Fibroblast of skin of back (primary cell): ENCODE data around the gene CENPP.
"Not testable (repeated sequence)": the region's sequence is repeated elsewhere in the genome, so short reads cannot be mapped to it uniquely, and the experiment has no call there.

ENCODE experiments used
- DNase-seq: peaks from one replicate; pipeline ENCODE4 v3.0.0-alpha.2; 2013

The CENPP gene

DNA sequence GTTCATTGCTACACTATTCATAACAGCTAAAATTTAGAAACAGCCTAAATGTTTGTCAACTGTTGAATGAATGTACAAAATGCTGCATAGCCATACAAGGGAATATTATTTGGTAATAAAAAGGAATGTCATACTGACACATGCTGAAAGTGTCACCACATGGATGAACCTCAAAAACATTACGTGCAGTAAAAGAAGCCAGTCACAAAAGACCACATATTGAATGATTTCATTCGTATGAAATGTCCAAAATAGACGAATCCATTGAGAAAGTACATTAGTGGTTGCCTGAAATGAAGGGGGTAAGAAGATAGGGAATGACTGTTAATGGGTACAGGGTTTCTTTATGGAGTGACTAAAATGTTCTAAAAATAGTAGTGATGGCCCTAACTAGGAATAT lies 221.6 kb downstream of the CENPP start:
- DNase-seq = peak; percentile 59

DNA sequence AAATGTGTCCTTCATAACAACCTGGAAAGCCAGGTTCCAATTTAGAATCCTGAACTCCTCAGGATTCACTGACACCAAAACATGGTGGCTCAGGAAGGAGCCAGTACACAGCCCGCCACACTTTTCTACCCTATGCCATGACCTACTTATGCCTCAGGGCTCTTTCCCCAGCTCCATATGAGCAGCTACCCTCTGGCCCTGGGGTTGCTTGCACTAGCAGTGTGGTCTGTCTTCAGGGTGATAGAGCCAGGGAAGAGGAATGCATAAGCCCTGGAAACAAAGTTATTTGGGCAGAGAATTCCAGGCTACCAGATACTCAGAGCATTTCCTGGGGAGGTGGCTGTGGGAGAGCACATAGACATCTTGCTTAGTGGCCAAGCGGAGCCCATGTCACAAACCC lies 225.0 kb downstream of the CENPP start:
- peak; percentile 42 for DNase-seq

DNA sequence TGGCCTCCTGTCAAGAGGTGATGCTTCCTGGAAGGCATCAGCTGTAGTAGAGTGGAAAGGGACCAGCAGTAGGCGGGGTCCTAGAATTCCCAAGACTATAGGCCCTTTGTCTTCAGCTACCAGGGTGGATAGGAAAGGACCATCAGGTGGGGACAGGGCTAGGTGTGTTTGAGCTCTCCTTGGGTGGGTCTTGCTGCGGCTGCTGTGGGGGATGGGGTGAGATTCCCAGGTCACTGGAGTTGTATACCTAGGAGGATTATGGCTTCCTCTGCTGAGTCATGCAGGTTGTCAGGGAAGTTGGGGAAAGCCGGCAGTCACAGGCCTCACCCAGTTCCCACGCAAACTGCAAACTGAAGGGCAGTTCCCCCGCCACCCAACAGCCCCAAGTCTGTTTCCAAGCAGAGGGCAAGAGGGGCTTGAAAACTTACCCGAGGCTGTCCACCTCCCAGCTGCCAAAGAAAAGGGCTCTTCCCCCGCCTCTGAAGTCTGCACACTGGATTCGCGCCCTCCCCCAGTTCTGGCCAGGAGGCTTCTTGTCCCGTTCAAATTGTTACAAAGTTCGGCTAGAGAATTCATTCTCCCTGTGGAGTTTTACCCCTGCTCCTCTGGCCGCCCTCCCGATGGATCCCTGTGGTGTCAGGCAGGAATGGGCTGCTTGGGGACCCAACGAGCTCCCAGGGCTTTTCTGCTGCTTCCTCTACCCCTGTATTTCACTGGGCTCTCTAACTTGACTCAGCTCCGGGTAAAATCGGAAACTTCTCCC lies 233.0 kb downstream of the CENPP start:
- DNase-seq = no peak

DNA sequence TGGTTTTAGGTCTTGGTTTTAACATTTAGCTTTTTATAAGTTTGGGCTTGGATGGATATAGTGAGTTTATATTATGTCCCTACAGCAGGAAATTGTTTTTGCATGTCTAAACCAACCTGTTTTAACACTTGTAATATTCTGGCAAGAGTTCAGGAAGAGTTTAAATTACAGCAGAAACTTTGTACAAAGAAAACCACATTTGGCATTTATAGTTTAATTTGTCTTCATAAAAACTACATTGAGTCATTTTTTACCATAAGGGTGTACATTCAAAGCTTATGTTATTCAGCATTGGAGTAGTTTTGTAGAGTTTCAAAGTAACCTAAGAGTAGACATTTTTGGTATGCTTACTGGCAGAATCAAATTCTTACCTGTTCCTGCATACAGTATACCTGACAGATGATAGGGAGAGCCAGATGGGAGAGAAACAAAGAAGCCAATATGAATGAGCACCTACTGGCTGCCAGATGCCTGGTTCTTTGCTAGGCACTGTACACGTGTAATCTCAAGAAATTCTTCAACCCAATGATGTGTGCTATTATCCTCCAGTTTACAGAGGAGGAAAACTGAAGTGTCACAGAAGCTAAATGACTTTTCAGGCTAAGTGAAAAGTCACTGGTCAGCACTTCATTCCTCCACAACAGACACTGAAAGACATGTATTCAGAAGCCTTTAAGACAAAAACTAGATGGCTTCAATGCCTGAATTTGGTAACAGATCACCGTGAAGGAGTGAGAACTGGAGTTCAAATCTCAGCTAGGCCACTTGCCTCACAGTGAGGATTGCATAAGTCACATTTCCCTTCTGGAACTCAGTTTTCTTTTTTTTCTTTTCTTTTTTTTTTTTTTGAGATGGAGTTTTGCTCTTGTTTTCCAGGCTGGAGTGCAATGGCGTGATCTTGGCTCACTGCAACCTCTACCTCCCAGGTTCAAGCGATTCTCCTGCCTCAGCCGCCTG lies 235.9 kb downstream of the CENPP start:
- DNase-seq = peak; percentile 27

DNA sequence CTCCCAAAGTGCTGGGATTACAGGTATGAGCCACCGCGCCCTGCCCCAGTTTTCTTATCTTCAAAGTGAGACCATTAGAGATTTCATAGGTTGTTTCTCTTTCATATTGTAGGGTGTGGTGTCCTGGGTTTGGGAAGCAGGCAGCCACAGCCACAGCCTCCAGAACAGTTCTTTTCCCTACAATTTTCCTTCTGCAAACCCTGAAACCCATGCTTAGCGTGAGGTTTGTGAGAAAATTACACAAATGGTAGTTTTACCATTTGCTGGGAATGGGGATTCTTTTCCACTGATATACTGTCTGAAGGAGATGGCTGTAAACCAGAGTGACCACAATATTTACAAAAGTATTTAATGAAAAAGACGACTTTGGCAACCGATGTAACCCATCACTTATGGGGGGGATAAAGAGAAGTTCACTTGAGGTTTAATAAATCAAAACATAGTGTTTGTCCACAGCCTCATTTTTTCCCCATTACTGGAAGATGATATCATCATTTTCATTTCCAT lies 236.8 kb downstream of the CENPP start:
- DNase-seq = peak; percentile 61

DNA sequence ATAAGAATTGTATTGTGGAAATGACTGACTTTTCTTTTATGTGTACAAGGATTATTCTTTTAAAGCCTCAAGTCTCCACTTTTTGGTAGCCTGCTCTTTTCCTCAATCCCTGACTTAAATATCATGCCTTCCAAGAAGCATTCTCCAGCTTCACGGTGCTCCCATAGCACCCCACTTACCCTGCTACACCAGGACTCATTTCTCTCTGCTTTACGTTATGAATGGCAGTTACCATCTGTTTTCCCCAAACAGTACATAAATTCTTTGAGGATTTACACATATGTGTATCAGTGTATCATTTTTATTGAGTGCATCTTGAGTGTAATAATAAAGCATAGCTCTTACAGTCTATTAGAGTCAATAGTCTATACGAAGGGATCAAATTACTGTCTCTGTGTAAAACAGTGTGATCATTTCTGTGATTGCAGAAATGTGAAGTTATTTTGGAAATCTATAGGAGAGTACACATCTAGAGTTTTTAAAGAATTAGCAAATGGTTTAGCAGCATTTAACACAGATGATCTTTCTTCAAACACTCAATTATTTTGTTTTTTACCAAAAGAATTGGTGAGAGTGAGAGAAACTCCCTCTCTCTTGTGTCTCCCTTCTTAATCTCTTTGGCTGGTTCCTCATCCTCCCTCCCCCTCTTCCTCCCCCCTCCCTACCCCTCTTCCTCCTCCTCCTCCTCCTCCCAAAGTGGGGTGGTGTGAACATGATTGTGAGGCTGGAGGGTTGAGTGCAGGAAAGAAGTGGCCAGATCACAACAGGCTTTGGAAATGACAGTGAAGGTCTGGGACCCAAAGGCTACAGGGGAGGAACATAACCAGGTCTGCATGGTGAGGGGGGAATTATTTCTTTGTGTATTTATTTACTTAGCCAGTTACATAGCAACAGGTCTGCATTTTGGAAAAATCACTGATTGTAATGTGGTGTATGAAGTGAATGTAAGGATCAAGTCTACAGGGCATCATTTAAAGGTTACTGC lies 237.7 kb downstream of the CENPP start:
- no peak for DNase-seq

DNA sequence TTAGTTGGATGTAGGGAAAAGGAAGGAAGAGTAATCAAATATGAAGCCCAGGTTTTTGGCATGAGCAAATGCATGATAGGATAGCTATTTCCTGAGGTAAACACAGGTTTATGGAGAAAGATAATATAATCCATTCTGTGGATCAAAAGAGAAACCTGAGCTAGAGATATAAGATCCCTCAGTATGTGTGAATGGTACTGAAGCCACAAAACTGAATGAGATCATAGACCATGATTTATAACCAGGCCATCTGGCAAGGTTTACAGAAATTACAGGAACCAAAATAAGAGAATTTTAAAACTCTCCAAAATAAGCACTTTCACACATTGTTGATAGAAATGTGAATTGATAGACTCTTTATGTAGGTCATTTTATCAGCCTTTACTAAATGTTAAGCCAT lies 238.8 kb downstream of the CENPP start:
- no peak for DNase-seq

DNA sequence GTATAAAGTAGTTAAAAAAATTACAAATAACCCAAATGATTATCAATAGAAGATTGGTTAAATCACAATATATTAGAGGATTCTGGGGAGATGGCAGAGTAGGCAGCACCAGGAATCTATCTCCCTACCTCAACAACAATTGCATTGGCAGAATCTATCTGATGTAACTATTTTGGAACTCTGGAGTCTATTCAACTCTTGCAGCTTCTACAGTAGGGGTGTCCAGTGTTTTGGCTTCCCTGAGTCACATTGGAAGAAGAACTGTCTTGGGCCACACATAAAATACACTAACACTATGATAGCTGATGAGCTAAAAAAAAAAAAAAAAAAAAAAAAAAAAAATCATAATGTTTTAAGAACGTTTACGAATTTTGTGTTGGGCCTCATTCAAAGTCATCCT lies 239.2 kb downstream of the CENPP start:
- DNase-seq = no peak

DNA sequence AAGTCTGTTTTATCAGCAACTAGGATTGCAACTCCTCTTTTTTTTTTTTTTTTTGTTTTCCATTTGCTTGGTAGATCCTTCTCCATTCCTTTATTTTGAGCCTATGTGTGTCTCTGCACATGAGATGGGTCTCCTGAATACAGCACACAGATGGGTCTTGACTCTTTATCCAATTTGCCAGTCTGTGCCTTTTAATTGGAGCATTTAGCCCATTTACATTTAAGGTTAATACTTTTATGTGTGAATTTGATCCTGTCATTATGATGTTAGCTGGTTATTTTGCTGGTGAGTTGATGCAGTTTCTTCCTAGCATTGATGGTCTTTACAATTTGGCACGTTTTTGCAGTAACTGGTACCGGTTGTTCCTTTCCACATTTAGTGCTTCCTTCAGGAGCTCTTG lies 246.1 kb downstream of the CENPP start:
- not testable (repeated sequence) for DNase-seq

DNA sequence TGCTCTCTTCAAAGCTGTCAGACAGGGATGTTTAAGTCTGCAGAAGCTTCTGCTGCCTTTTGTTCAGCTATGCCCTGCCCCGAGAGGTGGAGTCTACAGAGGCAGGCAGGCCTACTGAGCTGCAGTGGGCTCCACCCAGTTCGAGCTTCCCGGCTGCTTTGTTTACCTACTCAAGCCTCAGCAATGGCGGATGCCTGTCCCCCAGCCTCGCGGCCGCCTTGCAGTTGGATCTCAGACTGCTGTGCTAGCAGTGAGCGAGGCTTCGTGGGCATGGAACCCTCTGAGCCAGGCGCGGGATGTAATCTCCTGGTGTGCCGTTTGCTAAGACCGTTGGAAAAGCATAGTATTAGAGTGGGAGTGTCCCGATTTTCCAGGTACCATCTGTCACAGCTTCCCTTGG lies 247.9 kb downstream of the CENPP start:
- DNase-seq = not testable (repeated sequence)

DNA sequence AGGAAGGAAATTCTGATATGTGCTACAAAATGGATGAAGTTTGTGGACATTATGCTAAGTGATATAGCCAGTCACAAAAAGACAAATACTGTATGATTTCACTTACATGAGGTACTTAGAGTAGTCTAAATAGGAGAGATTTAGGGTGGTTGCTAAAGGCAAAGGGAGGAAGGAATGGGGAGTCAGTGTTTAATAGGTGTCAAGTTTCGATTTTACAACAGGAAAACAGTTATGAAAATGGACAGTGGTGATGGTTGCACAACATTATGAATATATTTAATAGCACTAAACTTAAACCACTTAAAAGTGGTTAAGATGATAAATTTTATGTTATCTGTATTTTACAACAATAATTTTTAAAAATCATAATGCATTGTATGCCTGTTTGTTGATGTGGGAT lies 250.4 kb downstream of the CENPP start:
- no peak for DNase-seq

DNA sequence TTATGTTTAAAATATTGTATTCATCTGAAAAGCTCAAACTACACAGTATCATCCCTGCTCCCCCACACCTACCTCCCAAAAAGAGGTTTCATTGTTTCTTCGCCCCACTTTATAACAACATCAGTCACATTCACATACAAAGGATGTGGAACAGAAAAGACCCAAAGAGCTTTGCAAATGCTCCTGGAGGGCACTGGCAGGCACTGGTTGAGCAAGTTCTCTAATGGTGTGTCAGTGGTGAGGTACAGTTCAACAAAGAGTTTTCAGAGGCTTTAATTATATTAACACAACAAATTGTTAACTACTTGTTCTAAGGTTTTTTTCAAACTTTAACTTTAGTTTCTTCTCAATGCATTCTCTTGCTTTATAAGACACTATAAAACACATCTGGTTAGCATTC lies 264.2 kb downstream of the CENPP start:
- no peak for DNase-seq

DNA sequence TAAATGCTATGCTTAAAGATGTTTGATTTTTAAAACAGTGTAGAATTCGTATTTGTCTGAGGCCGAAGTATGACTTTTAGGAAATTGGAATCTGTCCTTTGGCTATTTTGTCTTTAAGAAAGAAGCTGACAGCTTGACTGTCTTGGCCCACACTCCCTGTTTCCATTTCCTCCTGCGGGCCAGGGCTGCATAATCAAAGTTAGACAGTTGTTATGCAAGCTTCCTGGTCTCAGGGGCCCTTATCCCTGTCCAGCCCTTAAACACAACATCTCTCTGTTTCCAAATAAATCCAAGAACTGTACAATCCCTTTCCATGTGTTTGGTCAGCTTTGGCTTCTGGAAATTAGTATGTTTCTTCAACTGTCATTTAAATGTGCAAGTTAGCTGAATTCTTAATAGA lies 264.6 kb downstream of the CENPP start:
- no peak for DNase-seq

DNA sequence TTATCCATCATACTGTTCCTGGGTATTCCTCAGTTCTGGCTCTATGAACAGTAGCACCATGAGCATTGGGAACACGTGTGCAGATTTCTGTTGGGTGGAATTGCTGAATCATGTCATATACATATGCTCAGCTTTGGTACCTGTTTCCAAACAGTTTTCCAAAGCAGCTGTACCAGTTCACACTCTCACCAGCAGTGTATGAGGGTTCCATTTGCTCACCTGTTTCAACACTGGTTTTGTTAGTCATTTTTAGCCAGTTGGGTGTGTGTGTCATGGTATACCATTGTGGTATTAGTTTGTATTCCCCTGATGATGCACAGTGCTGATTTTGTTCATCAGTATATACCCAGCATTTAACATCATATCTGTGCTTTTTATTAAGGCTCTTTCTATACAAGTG lies 266.8 kb downstream of the CENPP start:
- DNase-seq = no peak

DNA sequence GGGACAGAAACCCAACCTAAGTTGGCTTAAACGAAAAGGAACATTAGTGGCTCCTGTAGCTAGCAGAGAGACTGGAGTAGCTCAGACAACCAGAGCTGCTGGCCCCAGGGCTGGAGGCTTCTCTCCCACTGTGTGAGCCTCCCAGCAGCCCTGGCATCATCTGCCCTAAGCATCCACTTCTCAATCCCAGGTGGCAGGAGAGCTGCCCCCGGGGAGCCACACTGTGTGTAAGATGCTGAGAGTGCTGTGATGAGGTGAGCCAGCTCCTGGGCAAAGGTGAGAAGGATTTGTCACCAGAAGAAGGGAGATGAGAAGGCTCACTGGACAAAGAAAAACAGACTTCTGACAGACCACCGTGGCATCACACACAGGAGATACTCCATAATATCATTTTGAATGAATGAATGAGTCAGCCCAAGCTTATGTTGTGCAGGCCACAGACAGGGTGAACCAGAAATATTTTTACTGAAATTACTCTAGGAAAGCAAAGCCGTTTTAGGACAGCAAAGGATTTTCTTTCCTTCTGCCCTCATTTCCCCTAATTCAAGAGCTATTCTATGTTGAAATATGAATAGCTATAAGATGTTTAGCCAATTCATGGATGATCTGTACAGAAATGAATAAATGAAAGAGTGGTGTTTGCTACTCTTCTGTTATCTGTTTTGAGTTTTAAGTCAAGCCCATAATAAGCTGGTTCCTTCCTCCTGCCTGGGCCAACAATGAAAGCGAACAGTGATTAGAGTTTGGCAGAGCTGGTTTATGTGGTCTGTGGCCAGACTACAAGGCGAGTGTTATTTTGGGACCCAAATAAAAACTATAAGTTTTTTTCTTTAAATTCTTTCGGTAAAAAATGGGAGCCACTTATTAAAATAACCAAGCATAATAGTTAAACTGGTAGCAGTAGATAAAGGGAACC lies 267.5 kb downstream of the CENPP start:
- no peak for DNase-seq

DNA sequence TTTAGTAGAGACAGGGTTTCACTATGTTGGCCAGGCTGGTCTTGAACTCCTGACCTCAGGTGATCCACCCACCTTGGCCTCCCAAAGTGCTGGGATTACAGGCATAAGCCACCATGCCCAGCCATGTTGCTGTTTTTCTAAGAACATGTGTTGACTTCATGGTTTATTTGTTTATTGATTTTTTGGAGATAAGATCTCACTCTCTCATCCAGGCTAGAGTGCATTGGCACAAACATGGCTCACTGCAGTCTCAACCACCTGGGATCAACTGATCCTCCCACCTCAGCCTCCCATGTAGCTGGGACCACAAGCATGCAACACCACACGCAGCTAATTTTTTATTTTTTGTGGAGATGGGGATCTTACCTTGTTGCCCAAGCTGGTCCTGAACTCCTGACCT lies 269.3 kb downstream of the CENPP start:
- not testable (repeated sequence) for DNase-seq

DNA sequence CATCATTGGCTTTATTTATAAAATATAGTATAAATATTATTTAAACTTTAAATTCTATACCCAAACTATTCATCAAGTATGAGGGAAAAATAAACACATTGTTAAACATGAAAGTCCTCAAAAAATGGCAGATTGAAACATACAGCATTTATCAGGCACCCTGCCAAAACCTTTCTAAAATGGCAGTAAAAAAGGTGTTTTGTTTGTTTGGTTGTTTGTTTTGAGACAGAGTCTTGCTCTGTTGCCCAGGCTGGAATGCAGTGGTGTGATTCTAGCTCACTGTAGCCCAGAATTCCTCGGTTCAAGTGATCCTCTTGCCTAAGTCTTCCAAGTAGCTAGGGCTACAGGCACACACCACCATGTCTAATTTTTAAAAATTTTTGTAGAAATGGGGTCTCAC lies 270.2 kb downstream of the CENPP start:
- no peak for DNase-seq

DNA sequence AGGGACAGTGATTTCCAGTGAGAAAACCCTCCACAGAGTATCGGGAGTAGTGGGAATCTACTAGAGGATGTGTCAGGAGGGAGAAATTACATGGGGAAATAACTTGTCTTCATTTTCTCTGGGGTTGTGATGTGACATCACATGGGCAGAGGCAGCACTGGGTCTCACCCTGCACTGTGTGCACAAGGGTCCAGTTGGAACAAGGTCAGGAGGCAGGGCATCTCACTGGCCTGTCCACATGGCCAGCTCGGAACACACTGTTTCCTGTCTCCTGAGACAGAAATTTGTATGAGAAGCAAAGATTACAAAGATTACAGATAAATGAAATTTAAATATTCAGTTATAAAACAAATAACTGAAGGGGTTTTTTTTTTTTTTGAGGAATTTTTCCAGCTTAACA lies 272.6 kb downstream of the CENPP start:
- DNase-seq = no peak

DNA sequence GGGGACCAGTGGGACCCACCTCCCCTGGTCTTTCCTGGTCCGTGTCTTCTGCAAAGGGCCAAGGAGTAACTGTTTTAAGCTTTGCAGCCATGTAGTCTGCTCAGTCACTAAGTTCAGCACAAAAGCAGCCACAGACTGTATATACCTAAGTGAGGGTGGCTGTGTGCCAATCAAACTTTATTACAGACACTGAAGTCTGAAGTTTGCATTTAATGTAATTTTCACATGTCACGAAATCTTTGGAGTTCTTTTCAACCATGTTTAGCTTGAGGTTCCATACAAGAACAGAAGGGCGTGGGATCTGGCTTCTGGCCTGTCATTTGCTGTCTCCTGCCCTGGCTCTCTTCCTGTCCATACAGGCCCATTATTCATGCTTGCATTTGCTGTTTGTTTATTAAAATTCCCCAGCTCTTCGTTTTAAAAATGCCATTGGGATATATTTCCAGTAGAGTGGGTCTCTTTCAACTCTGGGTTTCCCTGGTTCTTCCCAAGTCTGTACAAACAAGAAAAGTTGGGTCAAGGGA lies 274.2 kb downstream of the CENPP start:
- DNase-seq = no peak

DNA sequence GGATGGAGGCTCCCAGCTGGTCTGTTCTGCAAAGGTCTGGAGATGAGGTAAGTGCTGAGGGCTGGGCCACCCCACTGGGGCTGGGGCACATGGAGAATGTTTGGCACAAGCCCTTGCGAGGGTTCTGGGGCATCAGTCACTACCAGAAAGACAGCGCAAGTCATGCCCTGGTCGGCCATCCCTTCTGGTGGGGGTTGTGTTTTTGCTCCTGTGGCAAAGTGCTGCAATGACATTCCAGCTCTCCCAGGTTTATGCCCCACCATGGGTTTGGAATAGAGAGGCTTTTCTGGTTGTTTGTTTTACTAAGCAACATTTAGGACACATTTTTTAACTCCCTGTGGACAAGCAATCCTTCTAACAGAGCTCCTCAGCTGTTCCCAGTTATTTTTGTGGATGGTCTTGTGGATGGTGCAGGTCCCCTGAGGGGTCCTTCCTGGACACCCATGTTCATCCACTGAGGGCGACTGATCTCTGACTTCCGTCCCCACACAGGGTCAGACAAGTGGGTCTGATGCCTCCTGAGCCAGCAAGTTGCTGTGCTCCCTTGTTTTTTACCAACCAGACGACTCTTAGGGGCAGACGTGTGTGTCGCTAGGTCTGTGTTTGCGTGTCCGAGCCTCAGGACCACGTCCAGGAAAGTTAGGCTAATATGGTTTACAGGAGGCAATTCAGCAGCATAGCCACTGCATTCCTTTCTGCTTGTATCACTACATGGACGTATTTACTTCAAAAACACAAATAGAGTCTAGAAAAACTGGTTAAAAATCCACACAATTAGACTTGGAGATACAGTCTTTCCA lies 274.9 kb downstream of the CENPP start:
- peak; percentile 61 for DNase-seq
